AG04449 (cell line): ENCODE measurements around the gene GRIN3A.
"Not testable (repeated sequence)": the region's sequence is repeated elsewhere in the genome, so short reads cannot be mapped to it uniquely, and the experiment has no call there.

Experiments
- CTCF ChIA-PET: fragments of 350-600 bp; formaldehyde crosslinking; extraction: SDS; loops from one replicate; lab custom pipeline; 2021; ENCODE audit warnings: antibody characterized with exemption; lab: Yijun Ruan, JAX
- POLR2A ChIA-PET: fragments of 400-600, 350-600 bp; formaldehyde crosslinking; extraction: SDS; loops from one replicate; lab custom pipeline; 2020; ENCODE audit warnings: antibody characterized with exemption, inconsistent platforms; lab: Yijun Ruan, JAX
- DNase-seq: peaks from one replicate; pipeline ENCODE4 v3.0.0-alpha.2; 2010; ENCODE audit warnings: low read depth, low spot score
- H3K4me3 ChIP-seq: 2 replicates; pipeline ENCODE4 v1.5.1; 2011; ENCODE audit warnings: low read depth, mild to moderate bottlenecking, control low read depth, low read length
- TF ChIP-seq, protein P1 (sequence below): IDR thresholded peaks from one replicate; pipeline ENCODE4 v1.5.1; 2011; ENCODE audit warnings: mild to moderate bottlenecking, moderate library complexity, low read length, control low read depth, inconsistent platforms; ENCODE audit not compliant: insufficient read depth; ENCODE audit errors: missing control alignments

The GRIN3A gene

DNA sequence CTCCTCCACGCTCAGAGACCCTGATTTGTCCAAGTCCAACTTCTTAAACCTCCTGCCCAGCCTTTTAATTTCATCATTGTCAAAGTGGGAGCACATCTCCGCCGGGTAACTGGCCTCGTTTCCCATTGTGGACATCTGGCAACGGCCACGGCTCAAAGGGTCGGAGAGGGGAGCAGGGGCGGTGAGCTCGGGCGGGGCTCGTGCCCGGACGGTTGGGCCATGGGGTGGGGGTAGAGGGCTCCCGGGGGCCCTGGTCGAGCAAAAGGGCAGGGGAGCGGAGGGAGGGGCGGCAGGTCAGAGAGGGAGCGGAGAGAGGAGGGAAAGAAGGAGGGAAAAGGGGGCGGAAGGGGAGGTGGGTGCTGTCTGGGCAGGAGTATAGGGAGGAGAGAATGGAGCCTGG, 143.7 kb downstream of the GRIN3A start, which contains the start of gene PPP3R2:
TSS of gene PPP3R2 (minus strand) at position 174 of the 400 bp plus-strand sequence. CDS start at position 126, 48 bp downstream.
- ChIA-PET POLR2A (no interaction called here), CTCF (interaction anchor here (1.6 kb wide), 1 partner anchor 8 kb away, joined by 5 read pairs; no protein-coding TSS in a partner anchor)
- TF ChIP-seq, protein P1, sequence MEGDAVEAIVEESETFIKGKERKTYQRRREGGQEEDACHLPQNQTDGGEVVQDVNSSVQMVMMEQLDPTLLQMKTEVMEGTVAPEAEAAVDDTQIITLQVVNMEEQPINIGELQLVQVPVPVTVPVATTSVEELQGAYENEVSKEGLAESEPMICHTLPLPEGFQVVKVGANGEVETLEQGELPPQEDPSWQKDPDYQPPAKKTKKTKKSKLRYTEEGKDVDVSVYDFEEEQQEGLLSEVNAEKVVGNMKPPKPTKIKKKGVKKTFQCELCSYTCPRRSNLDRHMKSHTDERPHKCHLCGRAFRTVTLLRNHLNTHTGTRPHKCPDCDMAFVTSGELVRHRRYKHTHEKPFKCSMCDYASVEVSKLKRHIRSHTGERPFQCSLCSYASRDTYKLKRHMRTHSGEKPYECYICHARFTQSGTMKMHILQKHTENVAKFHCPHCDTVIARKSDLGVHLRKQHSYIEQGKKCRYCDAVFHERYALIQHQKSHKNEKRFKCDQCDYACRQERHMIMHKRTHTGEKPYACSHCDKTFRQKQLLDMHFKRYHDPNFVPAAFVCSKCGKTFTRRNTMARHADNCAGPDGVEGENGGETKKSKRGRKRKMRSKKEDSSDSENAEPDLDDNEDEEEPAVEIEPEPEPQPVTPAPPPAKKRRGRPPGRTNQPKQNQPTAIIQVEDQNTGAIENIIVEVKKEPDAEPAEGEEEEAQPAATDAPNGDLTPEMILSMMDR = no peak
- no peak within 1 kb of the TSS for H3K4me3 ChIP-seq
- no peak for DNase-seq

DNA sequence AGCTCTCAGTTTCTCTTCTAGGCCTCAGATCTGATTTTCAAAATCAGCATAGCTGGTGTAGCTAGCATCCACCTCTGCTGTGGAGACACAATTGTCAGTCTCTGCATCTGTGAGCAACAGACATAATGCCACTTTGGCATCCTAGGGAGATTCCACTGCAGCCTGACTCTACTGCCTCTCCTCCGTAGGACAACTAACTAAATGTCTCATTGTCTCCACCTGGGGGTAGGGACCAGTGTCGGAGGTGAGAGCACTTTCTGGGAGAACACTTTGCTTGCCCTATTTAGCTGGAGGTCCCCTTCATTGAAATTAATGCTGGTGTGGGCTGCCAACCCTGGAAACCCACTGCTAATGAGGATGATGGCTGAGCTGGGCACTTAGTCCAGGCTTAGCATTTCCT, 145.1 kb downstream of the GRIN3A start:
- CTCF ChIA-PET = interaction anchor here (1.6 kb wide), 1 partner anchor 10 kb away, joined by 5 read pairs; no protein-coding TSS in a partner anchor
- POLR2A ChIA-PET = no interaction called here
- TF ChIP-seq, protein P1 = no peak
- no peak for DNase-seq
- no peak overlapping the region for H3K4me3 ChIP-seq

DNA sequence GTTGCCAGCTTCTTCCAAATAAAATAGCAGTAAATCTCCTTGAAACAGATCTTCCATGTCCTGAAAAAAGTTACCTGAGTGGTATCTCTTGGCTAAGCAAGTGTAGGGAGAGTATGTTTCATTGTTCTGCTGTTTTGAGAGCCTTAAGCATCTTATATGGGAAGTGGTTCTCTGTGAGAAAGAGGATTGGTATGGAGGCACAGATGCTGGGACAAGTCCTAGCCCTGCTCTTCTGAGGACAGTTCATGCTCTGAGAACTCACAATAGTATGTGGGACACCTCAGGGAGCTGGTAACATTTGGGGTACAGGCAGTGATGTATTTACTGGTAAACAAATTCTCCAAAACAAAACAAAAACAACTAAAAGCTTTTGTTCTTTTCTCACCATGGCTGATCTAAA, 145.7 kb downstream of the GRIN3A start:
- no peak overlapping the region for H3K4me3 ChIP-seq
- ChIA-PET POLR2A (no interaction called here), CTCF (no interaction called here)
- DNase-seq = no peak
- TF ChIP-seq, protein P1 = no peak

DNA sequence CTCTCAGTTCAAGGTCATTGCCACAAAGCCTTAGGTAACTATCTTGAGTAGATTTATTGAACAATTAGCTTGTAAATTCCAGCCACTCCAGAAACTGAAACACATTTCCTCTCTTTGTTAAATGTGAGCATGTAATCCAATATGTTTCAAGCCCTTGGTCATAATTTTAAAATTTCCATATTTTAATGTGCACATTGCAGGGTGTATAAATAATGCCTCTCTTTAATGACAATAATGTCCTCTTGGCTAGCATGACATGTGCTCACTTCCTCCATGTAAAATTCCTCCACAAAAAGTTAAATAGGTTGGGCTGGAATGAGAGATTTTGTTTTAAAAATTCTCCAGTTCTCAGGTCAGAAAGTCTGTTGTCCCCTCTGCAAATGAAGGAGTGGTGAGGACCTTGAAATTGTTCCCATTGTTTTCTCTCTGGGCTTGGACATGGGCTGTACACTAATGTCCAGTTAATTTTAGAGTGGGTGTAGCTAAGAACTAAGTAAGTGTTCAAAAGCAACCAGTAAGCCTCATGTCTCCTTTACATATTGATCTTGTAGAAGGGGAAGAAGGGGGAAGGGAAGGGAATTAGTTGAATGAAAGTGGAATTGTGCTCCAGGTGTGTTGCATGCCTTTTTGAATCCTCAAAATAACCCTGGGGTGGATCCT, 146.5 kb downstream of the GRIN3A start:
- CTCF ChIA-PET = interaction anchor here (1.0 kb wide), 1 partner anchor 10 kb away, joined by 4 read pairs; no protein-coding TSS in a partner anchor
- no peak overlapping the region for H3K4me3 ChIP-seq
- POLR2A ChIA-PET = no interaction called here
- no peak for DNase-seq
- TF ChIP-seq, protein P1 = no peak

DNA sequence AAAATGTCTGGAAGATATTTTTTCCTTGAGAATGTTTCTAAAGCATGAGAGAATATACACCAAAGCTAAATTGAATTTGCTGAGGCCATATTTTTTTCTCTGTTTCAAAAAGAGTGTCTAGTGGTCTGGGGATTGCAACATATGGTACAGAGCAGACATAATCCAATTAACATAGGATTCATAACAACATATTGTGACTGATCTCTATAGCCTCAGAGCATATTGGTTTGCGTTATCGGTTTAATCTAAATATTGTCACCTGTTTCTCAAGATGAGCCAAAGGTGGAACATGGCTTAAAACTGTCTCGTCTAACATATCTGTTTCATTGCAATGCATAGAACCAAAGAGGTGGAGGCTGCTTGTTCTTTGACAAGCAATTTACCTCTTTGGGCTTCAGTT, 147.5 kb downstream of the GRIN3A start:
- ChIA-PET CTCF (interaction anchor here (1.0 kb wide), 1 partner anchor 11 kb away, joined by 4 read pairs; no protein-coding TSS in a partner anchor), POLR2A (no interaction called here)
- H3K4me3 ChIP-seq = no peak overlapping the region
- no peak for DNase-seq
- TF ChIP-seq, protein P1 = no peak

DNA sequence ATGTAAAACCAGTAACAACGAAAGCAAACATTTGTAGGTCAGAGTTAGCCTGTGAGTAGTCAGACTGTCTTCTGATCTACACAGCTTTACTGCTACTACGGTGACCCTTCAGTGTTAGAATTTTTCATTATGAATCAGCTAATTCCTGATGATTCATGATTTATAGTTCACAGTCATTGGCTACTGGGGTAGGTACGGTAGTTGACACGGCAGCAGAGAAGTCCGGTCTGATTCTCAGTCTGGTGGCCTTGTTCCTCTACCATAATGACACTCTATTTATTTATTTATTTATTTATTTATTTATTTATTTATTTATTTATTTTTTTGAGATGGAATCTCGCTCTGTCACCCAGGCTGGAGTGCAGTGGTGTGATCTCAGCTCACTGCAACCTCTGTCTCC, 148.4 kb downstream of the GRIN3A start:
- CTCF ChIA-PET = interaction anchor here (1.1 to 1.5 kb wide), 2 partner anchors 9 to 12 kb away, joined by 3 to 4 read pairs; no protein-coding TSS in a partner anchor
- DNase-seq, POLR2A ChIA-PET, H3K4me3 ChIP-seq: not testable (repeated sequence)
